Left ventricle myocardium inferior (tissue), 1 donor: Measurements from ENCODE around the gene PCDHGA4. TPM values are rescaled to one million over a fixed set of nuclear protein-coding genes. Genes with fewer than 3 reads are reported as not detected.
A peak's percentile ranks its signal among the peaks of the same experiment; 100 is the strongest.
"Not testable (repeated sequence)": the region's sequence is repeated elsewhere in the genome, so short reads cannot be mapped to it uniquely, and the experiment has no call there.

Source experiments
- DNase-seq: peaks from one replicate; pipeline ENCODE4 v3.0.0-alpha.2; 2020
- H3K27ac ChIP-seq: fragments of 200-600 bp; replicated peaks from 2 replicates; pipeline ENCODE4 v1.8.0; 2021
- H3K27me3 ChIP-seq: fragments of 200-600 bp; 2 replicates; pipeline ENCODE4 v1.8.0; 2021; ENCODE audit warnings: low read depth
- H3K36me3 ChIP-seq: fragments of 200-600 bp; 2 replicates; pipeline ENCODE4 v1.8.0; 2021
- H3K4me1 ChIP-seq: fragments of 200-600 bp; 2 replicates; pipeline ENCODE4 v1.8.0; 2021
- H3K4me3 ChIP-seq: fragments of 200-600 bp; 2 replicates; pipeline ENCODE4 v1.8.0; 2021; ENCODE audit warnings: mild to moderate bottlenecking, moderate library complexity
- H3K9me3 ChIP-seq: fragments of 200-600 bp; replicated peaks from 2 replicates; pipeline ENCODE4 v1.8.0; 2021
- intact Hi-C: fragments of 100-400 bp; cut with micrococcal nuclease; formaldehyde crosslinking; loops from one replicate; pipeline ENCODE4 v1.11.0; 2022
- total RNA-seq: library from RNA; stranded (reverse); fragmentation: NEBNext Ultra II Directional; extraction: Animal tissue kit (Norgen Biotek cat#: 25700); gene quantifications from one replicate; pipeline ENCODE4 v1.2.1, GENCODE V29; 2021
- TF ChIP-seq, protein P1 (sequence below): fragments of 200-600 bp; IDR thresholded peaks from 2 replicates; pipeline ENCODE4 v1.8.0; 2021; ENCODE audit warnings: antibody characterized with exemption, mild to moderate bottlenecking, borderline replicate concordance
- donor health status: DM: no; HTN: yes; CAD: no; lungs with severe emphysema.

The PCDHGA4 gene
- total RNA-seq, 1 donor from 2014 or later = 7.3 TPM

DNA sequence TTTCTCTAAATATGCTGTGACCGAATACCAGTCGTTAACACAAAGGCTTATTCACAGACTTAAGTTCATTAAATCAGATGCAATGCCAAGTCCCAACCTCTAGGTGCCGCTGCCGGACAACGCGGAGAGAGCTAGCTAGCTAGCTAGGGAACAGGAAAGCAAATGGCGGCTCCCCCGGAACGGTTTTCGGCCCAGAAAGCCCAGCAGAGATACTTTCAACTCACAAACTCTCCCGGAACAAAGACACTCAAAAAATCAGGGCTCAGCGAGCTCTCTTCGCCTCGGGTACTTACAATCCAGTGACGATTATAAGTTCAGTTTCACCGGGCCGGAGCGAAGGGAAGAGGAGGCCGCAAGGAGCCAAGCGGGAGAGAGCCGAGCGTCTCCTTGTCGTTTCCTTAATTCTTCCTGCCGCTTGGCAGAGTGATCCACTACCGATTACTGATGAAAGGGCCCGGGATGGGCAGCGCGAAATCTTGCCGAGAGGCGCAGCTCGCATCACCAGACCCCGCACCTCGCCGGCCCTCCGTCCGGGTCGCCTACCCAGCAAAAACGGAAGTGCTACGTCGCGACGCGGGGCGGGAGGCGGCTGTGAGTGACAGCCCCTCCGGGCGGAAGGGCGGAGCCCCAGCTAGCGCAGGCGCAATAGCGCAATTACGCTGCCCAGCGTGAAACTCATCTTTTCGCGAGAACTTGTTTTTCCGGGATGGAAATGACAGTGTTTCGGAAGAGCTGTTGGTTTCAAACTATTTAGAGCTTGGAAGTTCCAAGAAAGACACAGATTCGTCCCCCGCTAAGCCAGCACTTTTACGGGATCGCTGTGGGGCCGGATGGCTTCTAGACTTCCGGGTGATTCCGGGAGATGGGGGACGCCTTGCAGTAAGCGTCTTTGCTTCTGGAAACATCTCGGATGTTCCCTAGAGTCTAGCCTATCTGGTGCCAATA, 34.3 kb upstream of the PCDHGA4 start, which contains the start of gene TAF7:
TSS of gene TAF7 (minus strand) at position 560 of the 945 bp plus-strand sequence. CDS start 740 bp downstream, outside the sequence.
- Histone ChIP-seq H3K4me1 (peaks cover 33% of the 10 kb centered on the region), H3K27me3 (no peaks in the 10 kb centered on the region), H3K36me3 (peaks cover 45% of the 10 kb centered on the region), H3K27ac (peak within 1 kb of the TSS; percentile 91), H3K4me3 (peak within 1 kb of the TSS; percentile 74), H3K9me3 (peaks cover 60% of the 10 kb centered on the region)
- intact Hi-C loops = no loop called here
- DNase-seq = peak; percentile 89
- TF ChIP-seq, protein P1, sequence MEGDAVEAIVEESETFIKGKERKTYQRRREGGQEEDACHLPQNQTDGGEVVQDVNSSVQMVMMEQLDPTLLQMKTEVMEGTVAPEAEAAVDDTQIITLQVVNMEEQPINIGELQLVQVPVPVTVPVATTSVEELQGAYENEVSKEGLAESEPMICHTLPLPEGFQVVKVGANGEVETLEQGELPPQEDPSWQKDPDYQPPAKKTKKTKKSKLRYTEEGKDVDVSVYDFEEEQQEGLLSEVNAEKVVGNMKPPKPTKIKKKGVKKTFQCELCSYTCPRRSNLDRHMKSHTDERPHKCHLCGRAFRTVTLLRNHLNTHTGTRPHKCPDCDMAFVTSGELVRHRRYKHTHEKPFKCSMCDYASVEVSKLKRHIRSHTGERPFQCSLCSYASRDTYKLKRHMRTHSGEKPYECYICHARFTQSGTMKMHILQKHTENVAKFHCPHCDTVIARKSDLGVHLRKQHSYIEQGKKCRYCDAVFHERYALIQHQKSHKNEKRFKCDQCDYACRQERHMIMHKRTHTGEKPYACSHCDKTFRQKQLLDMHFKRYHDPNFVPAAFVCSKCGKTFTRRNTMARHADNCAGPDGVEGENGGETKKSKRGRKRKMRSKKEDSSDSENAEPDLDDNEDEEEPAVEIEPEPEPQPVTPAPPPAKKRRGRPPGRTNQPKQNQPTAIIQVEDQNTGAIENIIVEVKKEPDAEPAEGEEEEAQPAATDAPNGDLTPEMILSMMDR = peak; percentile 91

DNA sequence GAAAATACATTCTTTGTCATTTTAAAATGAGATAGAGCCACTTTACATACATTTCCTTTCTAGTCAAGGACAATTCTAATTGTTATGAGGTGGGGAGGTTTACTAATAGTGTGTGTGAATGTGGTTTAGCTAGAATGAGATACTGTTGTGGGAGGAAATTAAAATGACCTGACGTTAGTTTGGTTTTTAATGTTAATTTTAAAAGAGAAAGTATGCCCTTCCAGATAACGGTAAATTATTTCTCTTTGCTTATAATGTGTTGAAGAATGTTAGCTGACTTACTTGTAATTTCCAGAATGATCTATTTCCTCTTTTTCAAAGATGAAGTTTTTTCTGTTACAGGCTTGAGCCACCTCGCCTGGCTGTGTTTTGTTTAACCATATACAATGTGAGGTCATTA, 32.6 kb upstream of the PCDHGA4 start:
- Histone ChIP-seq H3K4me1 (peaks cover 45% of the 10 kb centered on the region), H3K27ac (no peak overlapping the region), H3K9me3 (peaks cover 48% of the 10 kb centered on the region), H3K4me3 (no peak overlapping the region), H3K27me3 (no peaks in the 10 kb centered on the region), H3K36me3 (peaks cover 27% of the 10 kb centered on the region)
- intact Hi-C loops = no loop called here
- TF ChIP-seq, protein P1 = no peak
- no peak for DNase-seq

DNA sequence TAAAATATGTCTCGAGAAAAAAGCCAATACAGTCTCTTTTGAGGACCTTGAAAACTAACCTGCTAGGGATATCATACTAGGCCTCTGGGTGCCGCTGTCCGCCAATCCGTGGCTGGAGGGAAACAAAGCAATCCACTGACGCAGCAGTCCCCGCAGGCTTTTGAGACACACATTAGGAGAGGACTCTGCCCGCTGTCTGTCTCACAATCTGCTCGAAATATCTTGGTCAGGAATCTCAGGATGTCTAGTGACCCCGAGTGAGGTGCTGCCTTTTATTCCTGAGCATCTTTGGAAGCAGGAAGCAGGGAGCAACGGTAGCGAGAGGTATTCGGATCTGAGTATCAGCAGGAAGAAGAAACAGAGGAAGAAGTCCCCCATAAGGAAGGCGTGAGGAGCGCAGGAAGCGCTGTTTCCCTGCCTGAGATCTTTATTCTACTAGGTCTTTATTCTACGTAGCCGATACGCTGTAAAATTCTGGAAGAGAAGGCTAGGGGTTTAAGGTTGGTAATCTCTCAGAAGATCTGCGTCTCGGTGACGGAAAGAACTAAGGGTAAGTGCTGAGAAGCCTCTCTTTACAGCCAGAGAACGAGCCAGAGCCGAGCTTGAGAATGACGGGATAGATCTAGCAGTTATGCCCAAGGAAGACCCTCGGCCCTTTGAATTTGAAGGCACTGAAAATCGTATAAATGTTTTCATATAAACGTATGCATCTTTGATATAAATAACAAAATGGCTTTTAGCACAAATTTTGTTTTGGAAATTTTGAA, 28.6 kb upstream of the PCDHGA4 start:
- Histone ChIP-seq H3K27ac (peak overlapping the region; percentile 89), H3K4me3 (peak overlapping the region; percentile 69), H3K36me3 (no peaks in the 10 kb centered on the region), H3K9me3 (peaks cover 58% of the 10 kb centered on the region), H3K27me3 (no peaks in the 10 kb centered on the region), H3K4me1 (peaks cover 27% of the 10 kb centered on the region)
- DNase-seq = peak; percentile 74
- TF ChIP-seq, protein P1 = peak; percentile 77
- intact Hi-C loops = no loop called here

DNA sequence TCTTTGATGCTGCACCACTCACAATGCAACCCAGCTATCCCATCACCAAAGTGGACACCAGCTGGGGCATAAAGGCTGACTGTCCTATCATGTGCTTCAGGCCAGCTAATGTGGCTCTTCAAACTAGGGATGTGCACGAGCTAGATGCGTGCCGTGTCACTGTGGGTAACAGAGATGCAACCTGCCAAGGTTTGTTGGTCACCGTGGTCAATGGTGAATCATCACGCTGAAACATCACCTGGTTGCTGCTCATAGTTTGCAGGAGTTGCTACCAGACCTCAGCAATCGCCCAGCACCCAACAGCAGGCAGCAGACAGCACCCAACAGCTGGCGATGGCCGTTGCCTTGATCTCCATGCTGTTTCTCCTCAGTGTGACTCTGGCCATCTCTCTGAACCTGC, 26.6 kb upstream of the PCDHGA4 start:
- Histone ChIP-seq H3K27me3 (no peaks in the 10 kb centered on the region), H3K4me3 (no peak overlapping the region), H3K36me3 (no peaks in the 10 kb centered on the region), H3K9me3 (peaks cover 66% of the 10 kb centered on the region), H3K27ac (no peak overlapping the region), H3K4me1 (peaks cover 23% of the 10 kb centered on the region)
- DNase-seq = no peak
- intact Hi-C loops = no loop called here
- TF ChIP-seq, protein P1 = no peak

DNA sequence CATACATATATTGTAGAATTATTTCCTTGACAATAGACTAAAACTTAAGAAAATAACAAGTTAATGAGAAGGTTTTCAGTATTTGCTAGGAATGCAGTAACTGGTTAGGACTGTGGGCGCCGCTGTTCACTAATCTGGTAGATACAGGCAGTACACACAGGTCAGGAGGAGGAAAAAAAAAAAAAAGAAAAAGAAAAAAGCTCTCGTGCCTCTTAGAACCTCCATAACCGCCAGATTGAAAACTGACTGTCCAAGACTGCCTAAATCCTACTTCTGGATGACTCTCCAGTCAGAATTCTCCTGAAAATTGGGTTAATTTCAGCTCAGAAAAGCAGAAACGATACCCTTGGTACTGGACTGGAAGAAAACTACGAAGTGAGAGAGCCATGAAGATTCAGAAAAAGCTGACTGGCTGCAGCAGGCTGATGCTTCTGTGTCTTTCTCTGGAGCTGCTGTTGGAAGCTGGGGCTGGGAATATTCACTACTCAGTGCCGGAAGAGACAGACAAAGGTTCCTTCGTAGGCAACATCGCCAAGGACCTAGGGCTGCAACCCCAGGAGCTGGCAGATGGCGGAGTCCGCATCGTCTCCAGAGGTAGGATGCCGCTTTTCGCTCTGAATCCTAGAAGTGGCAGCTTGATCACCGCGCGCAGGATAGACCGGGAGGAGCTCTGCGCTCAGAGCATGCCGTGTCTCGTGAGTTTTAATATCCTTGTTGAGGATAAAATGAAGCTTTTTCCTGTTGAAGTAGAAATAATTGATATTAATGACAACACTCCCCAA, 24.3 kb upstream of the PCDHGA4 start, which contains the start of gene PCDHGA1:
TSS of gene PCDHGA1 (plus strand) at position 216 of the 782 bp plus-strand sequence.
- intact Hi-C loops = loop anchor here (10.0 kb wide), 1 partner anchor 234 kb away; no protein-coding TSS in a partner anchor
- H3K27ac ChIP-seq = peak within 1 kb of the TSS; percentile 54

DNA sequence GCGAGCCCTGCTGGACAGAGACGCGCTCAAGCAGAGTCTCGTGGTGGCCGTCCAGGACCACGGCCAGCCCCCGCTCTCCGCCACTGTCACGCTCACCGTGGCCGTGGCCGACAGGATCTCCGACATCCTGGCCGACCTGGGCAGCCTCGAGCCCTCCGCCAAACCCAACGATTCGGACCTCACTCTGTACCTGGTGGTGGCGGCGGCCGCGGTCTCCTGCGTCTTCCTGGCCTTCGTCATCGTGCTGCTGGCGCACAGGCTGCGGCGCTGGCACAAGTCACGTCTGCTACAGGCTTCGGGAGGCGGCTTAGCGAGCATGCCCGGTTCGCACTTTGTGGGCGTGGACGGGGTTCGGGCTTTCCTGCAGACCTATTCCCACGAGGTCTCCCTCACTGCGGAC, 22.2 kb upstream of the PCDHGA4 start:
- not testable (repeated sequence) for H3K36me3 ChIP-seq, H3K4me3 ChIP-seq, H3K27ac ChIP-seq, H3K4me1 ChIP-seq, DNase-seq, H3K27me3 ChIP-seq
- intact Hi-C loops = loop anchor here (10.0 kb wide), 1 partner anchor 232 kb away; no protein-coding TSS in a partner anchor
- peaks cover 97% of the 10 kb centered on the region for H3K9me3 ChIP-seq

More for the DNA sequence above, 24.3 kb upstream of the PCDHGA4 start, which contains the start of gene PCDHGA1:
- H3K27me3 ChIP-seq = no peaks in the 10 kb centered on the region
- H3K36me3 ChIP-seq = no peaks in the 10 kb centered on the region
- TF ChIP-seq, protein P1 = peak; percentile 65
- peaks cover 88% of the 10 kb centered on the region for H3K9me3 ChIP-seq
- H3K4me3 ChIP-seq = peak within 1 kb of the TSS; percentile 55
- DNase-seq = no peak
- peaks cover 23% of the 10 kb centered on the region for H3K4me1 ChIP-seq
